Measurements from ENCODE around the gene SNN. TPM values are rescaled to one million over a fixed set of nuclear protein-coding genes. Genes with fewer than 3 reads are reported as not detected.

Gene SNN
- total and polyA plus RNA-seq, 2 experiments from 2014 or later, result 28.3 to 41.8 TPM

DNA sequence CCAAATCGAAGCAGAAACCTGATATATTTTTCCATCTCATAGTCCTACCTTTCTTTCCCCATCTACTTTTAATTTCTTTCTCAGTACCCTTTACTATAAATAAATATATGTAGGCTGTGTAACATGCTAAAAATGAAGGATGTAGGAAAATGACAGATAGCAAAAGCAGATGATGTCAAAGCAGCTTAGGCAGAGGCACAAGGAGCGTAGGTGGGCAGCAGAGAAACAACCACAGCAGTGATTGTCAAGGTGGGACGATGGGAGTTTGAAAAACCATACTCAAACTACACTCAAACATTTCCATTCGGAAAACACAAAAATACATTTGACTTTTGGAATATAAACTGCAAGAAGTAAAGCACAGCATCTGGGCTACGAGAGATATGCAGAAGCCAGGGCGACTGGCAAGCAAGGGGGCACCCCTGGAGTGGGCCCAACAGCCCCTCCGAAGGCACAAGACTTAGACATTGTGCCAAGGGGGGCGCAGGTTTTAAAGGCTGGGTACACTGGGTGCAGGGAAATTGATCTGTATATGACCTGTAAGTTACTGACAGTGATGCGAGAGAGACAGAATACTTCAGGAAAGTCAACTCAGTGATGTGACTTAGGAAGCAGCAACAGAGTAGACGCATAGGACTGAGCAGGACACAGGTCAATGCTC lies 31.1 kb downstream of the SNN start:
- Histone ChIP-seq H3K27ac (peak overlapping the region; percentile 67), H3K27me3 (no peaks in the 10 kb centered on the region), H3K36me3 (peaks cover 35% of the 10 kb centered on the region), H3K9me3 (ENCODE audit: low read depth) (no peaks in the 10 kb centered on the region), H3K4me3 (no peak overlapping the region), H3K4me1 (ENCODE audit: low read depth) (peaks cover 10% of the 10 kb centered on the region)
- DNase-seq (ENCODE audit: low read depth in 1 of 2, low spot score in 1 of 2), result no peak
- TF ChIP-seq, protein P1, sequence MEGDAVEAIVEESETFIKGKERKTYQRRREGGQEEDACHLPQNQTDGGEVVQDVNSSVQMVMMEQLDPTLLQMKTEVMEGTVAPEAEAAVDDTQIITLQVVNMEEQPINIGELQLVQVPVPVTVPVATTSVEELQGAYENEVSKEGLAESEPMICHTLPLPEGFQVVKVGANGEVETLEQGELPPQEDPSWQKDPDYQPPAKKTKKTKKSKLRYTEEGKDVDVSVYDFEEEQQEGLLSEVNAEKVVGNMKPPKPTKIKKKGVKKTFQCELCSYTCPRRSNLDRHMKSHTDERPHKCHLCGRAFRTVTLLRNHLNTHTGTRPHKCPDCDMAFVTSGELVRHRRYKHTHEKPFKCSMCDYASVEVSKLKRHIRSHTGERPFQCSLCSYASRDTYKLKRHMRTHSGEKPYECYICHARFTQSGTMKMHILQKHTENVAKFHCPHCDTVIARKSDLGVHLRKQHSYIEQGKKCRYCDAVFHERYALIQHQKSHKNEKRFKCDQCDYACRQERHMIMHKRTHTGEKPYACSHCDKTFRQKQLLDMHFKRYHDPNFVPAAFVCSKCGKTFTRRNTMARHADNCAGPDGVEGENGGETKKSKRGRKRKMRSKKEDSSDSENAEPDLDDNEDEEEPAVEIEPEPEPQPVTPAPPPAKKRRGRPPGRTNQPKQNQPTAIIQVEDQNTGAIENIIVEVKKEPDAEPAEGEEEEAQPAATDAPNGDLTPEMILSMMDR (IDR thresholded peaks at IDR 0.05; ENCODE audit: low read depth, low read length), result no peak

- Histone ChIP-seq H3K9me3 (ENCODE audit: low read depth) (no peaks in the 10 kb centered on the region), H3K36me3 (peaks cover 28% of the 10 kb centered on the region), H3K27ac (no peak overlapping the region), H3K4me3 (no peak overlapping the region), H3K4me1 (ENCODE audit: low read depth) (peaks cover 12% of the 10 kb centered on the region), H3K27me3 (no peaks in the 10 kb centered on the region)
- TF ChIP-seq, protein P1 (IDR thresholded peaks at IDR 0.05; ENCODE audit: low read depth, low read length), result no peak
- DNase-seq (ENCODE audit: low read depth in 1 of 2, low spot score in 1 of 2), result peak in 1 of 2 donors; percentile 46
These were observed 32.2 kb downstream of the SNN start for GRCh38 chr16:11700264-11701029.

DNA sequence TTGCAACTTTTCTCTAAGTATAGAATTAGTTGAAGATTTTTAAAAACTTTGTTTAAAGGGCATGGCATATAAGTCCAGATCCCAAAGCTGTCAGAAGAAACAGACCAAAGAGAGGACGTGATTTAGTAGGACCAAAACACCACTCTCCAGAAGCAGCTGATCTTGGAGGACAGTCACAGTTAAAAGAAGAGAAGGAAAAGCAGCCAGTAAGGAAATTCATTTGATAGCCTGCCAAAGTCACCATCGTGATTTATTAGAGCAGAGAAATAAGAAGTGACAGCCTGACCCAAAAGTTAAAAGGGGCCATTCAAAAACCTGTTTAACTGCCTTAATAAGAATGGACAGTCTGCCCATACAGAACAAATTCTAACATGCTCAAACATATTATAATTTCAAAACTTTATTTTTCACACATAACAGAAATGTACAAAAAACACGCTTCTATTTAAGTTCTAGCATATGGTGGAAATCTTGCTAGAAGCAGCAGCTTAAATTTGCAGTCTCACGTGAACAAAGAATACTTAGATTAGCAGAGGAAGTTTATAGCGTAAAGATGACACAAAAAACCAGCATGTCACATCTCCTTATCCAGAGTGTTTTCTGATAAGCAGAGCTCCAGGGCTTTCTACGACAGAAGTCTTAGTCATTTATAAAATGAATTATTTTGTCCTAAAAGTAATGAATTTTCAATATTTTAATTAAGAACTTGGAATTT lies 37.2 kb downstream of the SNN start:
- H3K9me3 ChIP-seq (ENCODE audit: low read depth), result no peaks in the 10 kb centered on the region
- DNase-seq (ENCODE audit: low read depth in 1 of 2, low spot score in 1 of 2), result no peak
- H3K4me1 ChIP-seq (ENCODE audit: low read depth), result peaks cover 15% of the 10 kb centered on the region
- H3K27ac ChIP-seq, result no peak overlapping the region
- peaks cover 7% of the 10 kb centered on the region for H3K36me3 ChIP-seq
- TF ChIP-seq, protein P1 (IDR thresholded peaks at IDR 0.05; ENCODE audit: low read depth, low read length), result no peak
- no peaks in the 10 kb centered on the region for H3K27me3 ChIP-seq
- H3K4me3 ChIP-seq, result no peak overlapping the region

- H3K4me1 ChIP-seq (ENCODE audit: low read depth), result peaks cover 15% of the 10 kb centered on the region
- no peak for DNase-seq (ENCODE audit: low read depth in 1 of 2, low spot score in 1 of 2)
- TF ChIP-seq, protein P1 (IDR thresholded peaks at IDR 0.05; ENCODE audit: low read depth, low read length), result no peak
- no peak overlapping the region for H3K4me3 ChIP-seq
- no peaks in the 10 kb centered on the region for H3K27me3 ChIP-seq
- no peaks in the 10 kb centered on the region for H3K9me3 ChIP-seq (ENCODE audit: low read depth)
- H3K36me3 ChIP-seq, result peaks cover 7% of the 10 kb centered on the region
- no peak overlapping the region for H3K27ac ChIP-seq
These were observed 38.0 kb downstream of the SNN start for GRCh38 chr16:11706180-11706742.

GRCh38 chr16:11707679-11708197 lies 39.5 kb downstream of the SNN start:
- TF ChIP-seq, protein P1 (IDR thresholded peaks at IDR 0.05; ENCODE audit: low read depth, low read length), result no peak
- no peaks in the 10 kb centered on the region for H3K9me3 ChIP-seq (ENCODE audit: low read depth)
- H3K27ac ChIP-seq, result no peak overlapping the region
- H3K27me3 ChIP-seq, result no peaks in the 10 kb centered on the region
- H3K4me3 ChIP-seq, result no peak overlapping the region
- DNase-seq (ENCODE audit: low read depth in 1 of 2, low spot score in 1 of 2), result no peak
- peaks cover 6% of the 10 kb centered on the region for H3K36me3 ChIP-seq
- peaks cover 19% of the 10 kb centered on the region for H3K4me1 ChIP-seq (ENCODE audit: low read depth)

Measured in cardiac muscle cell (in vitro differentiated cells and primary cell).